ENCODE results near the gene EHD1. TPM values are rescaled to one million over a fixed set of nuclear protein-coding genes. Genes with fewer than 3 reads are reported as not detected.
A peak's percentile ranks its signal among the peaks of the same experiment; 100 is the strongest.

The EHD1 gene
- total RNA-seq, 2 experiments from 2014 or later = 101 to 153 TPM

DNA sequence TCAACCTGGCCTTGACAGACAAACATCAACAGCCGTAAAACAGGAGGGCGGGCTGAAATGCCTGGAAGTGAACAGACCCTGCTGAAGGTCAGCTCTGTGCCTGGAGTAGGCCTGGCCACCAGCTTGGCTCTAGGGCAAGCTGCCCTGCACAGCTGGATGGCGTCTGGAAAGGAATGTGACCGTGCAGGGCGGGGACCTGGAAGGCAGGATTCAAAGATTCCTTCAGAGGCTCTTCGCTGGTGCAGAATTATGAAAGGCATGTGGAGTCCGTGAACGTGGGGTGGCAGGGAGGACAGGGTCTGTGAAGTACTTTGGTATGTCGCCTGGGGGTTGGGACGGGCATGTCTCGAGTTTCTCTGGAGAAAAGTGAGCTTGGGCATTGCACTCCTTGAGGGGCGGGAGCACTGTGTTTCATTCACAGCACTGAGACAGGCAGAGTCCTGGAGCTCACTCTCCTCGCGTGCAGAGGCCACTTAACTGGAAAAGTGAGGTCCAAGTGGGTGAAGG lies 1.5 kb downstream of the EHD1 start:
- H3K4me1 ChIP-seq (ENCODE audit: insufficient read depth, low read length, poor library complexity, severe bottlenecking) = peaks cover 76% of the 10 kb centered on the region
- H3K9me2 ChIP-seq (ENCODE audit: insufficient read depth, low read length) = no peaks in the 10 kb centered on the region
- ChIA-PET CTCF (ENCODE audit: unreplicated experiment) (interaction anchor here (1.7 to 1.8 kb wide), 2 partner anchors 11 to 28 kb away, joined by 5 to 7 read pairs; no protein-coding TSS in a partner anchor), POLR2A (interaction anchor here (1.6 to 8.8 kb wide), 3 partner anchors 12 to 26 kb away, joined by 4 to 115 read pairs (median 90); no protein-coding TSS in a partner anchor)
- DNase-seq (ENCODE audit: low spot score) = no peak
- peak overlapping the region; percentile 97 for H3K27ac ChIP-seq (ENCODE audit: low read depth, low read length, poor library complexity, severe bottlenecking)
- TF ChIP-seq CTCF (conservative IDR thresholded peaks at IDR 0.05; ENCODE audit: low read length) = no peak
- no peak for TF ChIP-seq EZH2phosphoT487 (IDR thresholded peaks at IDR 0.05; ENCODE audit: borderline replicate concordance, low read depth, low read length)
- BruUV-seq (replicated peaks) = no TSS peak
- intact Hi-C loops (cut with micrococcal nuclease; ENCODE audit: unreplicated experiment) = loop anchor here (1.0 to 5.0 kb wide), 4 partner anchors 18 to 135 kb away; partner anchors contain the start of genes RASGRP2 and SF1
- H4K20me1 ChIP-seq (ENCODE audit: insufficient read depth, low read length) = peaks cover 31% of the 10 kb centered on the region; the same call in 1 of the 2 replicates
- H3K4me2 ChIP-seq (ENCODE audit: low read length) = peak overlapping the region; percentile 96
- H3K4me3 ChIP-seq (ENCODE audit: low read depth, low read length, poor library complexity, severe bottlenecking) = peak overlapping the region; percentile 89
- no peak overlapping the region for H2AFZ ChIP-seq (ENCODE audit: low read length)
- H3K79me2 ChIP-seq (ENCODE audit: insufficient read depth, low read depth, low read length) = peaks cover 69% of the 10 kb centered on the region
- no peaks in the 10 kb centered on the region for H3K9me3 ChIP-seq (ENCODE audit: low read length)
- peaks cover 47% of the 10 kb centered on the region for H3K36me3 ChIP-seq (ENCODE audit: insufficient read depth, low read length)

GRCh38 chr11:64876229-64876750 lies 2.1 kb downstream of the EHD1 start:
- DNase-seq (ENCODE audit: low spot score) = no peak
- ChIA-PET POLR2A (interaction anchor here (1.6 to 8.8 kb wide), 3 partner anchors 12 to 26 kb away, joined by 4 to 115 read pairs (median 90); no protein-coding TSS in a partner anchor), CTCF (ENCODE audit: unreplicated experiment) (interaction anchor here (1.7 kb wide), 1 partner anchor 12 kb away, joined by 5 read pairs; no protein-coding TSS in a partner anchor)
- H2AFZ ChIP-seq (ENCODE audit: low read length) = no peak overlapping the region
- H3K4me1 ChIP-seq (ENCODE audit: insufficient read depth, low read length, poor library complexity, severe bottlenecking) = peaks cover 76% of the 10 kb centered on the region
- H3K27ac ChIP-seq (ENCODE audit: low read depth, low read length, poor library complexity, severe bottlenecking) = peak overlapping the region; percentile 97
- peak overlapping the region; percentile 89 for H3K4me3 ChIP-seq (ENCODE audit: low read depth, low read length, poor library complexity, severe bottlenecking)
- H3K9me2 ChIP-seq (ENCODE audit: insufficient read depth, low read length) = no peaks in the 10 kb centered on the region
- TF ChIP-seq CTCF (conservative IDR thresholded peaks at IDR 0.05; ENCODE audit: low read length) (no peak), EZH2phosphoT487 (IDR thresholded peaks at IDR 0.05; ENCODE audit: borderline replicate concordance, low read depth, low read length) (no peak)
- no peaks in the 10 kb centered on the region for H3K9me3 ChIP-seq (ENCODE audit: low read length)
- H3K4me2 ChIP-seq (ENCODE audit: low read length) = peak overlapping the region; percentile 96
- H3K79me2 ChIP-seq (ENCODE audit: insufficient read depth, low read depth, low read length) = peaks cover 75% of the 10 kb centered on the region
- H3K36me3 ChIP-seq (ENCODE audit: insufficient read depth, low read length) = peaks cover 53% of the 10 kb centered on the region
- H4K20me1 ChIP-seq (ENCODE audit: insufficient read depth, low read length) = peaks cover 31% of the 10 kb centered on the region; the same call in 1 of the 2 replicates
- intact Hi-C loops (cut with micrococcal nuclease; ENCODE audit: unreplicated experiment) = loop anchor here (1.0 to 5.0 kb wide), 4 partner anchors 17 to 134 kb away; partner anchors contain the start of genes RASGRP2 and SF1
- BruUV-seq (replicated peaks) = no TSS peak

All from OCI-LY7 (cell line).